PFSK-1 (cell line): ENCODE data around the gene OR6C76.

Source experiments
- FOXP2 ChIP-seq: optimal IDR thresholded peaks from 2 replicates; pipeline ENCODE3; 2011; ENCODE audit warnings: borderline replicate concordance, control low read depth, inconsistent platforms; ENCODE audit not compliant: insufficient read depth; ENCODE audit errors: extremely low read length, extremely low read depth
- POLR2AphosphoS5 ChIP-seq: IDR thresholded peaks from 2 replicates; pipeline ENCODE4 v1.6.1; 2012; ENCODE audit warnings: low read depth, mild to moderate bottlenecking, control low read depth, low read length, moderate library complexity
- REST ChIP-seq, 2 experiments: IDR thresholded peaks; 2 replicates each; pipeline versions ENCODE4 v1.6.1 to v1.8.0; 2011 to 2012; ENCODE audit warnings: low read depth in 2 of 2, low read length in 2 of 2, control low read depth in 1 of 2, inconsistent platforms in 1 of 2, mild to moderate bottlenecking in 1 of 2, moderate library complexity in 1 of 2; ENCODE audit not compliant: insufficient read depth in 1 of 2
- SIN3A ChIP-seq: IDR thresholded peaks from 2 replicates; pipeline ENCODE4 v1.6.1; 2012; ENCODE audit warnings: mild to moderate bottlenecking, low read length, moderate library complexity, borderline replicate concordance; ENCODE audit not compliant: insufficient read depth
- TAF1 ChIP-seq: IDR thresholded peaks from 2 replicates; pipeline ENCODE4 v1.6.1; 2012; ENCODE audit warnings: low read length, control low read depth, borderline replicate concordance; ENCODE audit not compliant: insufficient read depth

- no peak for TF ChIP-seq REST (IDR thresholded peaks at IDR 0.05; ENCODE audit: insufficient read depth in 1 of 2, low read depth in 2 of 2, low read length in 2 of 2)
- TF ChIP-seq FOXP2 = no peak
- no peak for TF ChIP-seq POLR2AphosphoS5
- no peak for TF ChIP-seq TAF1
- TF ChIP-seq SIN3A = no peak
Measured at GRCh38 chr12:55448825-55449224, 22.8 kb downstream of the OR6C76 start.
